Measurements from ENCODE around the gene SYCP2L.

GRCh38 chr6:10896691-10897090 lies 9.8 kb downstream of the SYCP2L start:
- TF ChIP-seq EP300 (IDR thresholded peaks at IDR 0.05) (no peak), CTCF (IDR thresholded peaks at IDR 0.05) (no peak), POLR2AphosphoS5 (IDR thresholded peaks at IDR 0.05) (no peak), POLR2A (IDR thresholded peaks at IDR 0.05) (no peak)

Measured in suprapubic skin (tissue), 4 donors.